HepG2 (cell line): ENCODE results near the gene KIF22. TPM values are rescaled to one million over a fixed set of nuclear protein-coding genes. Genes with fewer than 3 reads are reported as not detected.

Experiments
- AHR ChIP-seq: IDR thresholded peaks from 2 replicates; pipeline ENCODE4 v1.6.1; 2018; ENCODE audit warnings: missing genetic modification reagents, missing compliant biosample characterization
- ARNT2 ChIP-seq: sonication (generic); formaldehyde crosslinking; IDR thresholded peaks from 2 replicates; pipeline ENCODE4 v1.8.0; 2022; ENCODE audit warnings: mild to moderate bottlenecking, low read depth, missing genetic modification reagents, moderate library complexity
- ATM ChIP-seq: fragments of 450-650 bp; IDR thresholded peaks from 2 replicates; pipeline ENCODE4 v1.7.1; 2017; ENCODE audit warnings: mild to moderate bottlenecking, borderline replicate concordance
- FUBP1 ChIP-seq: sonication (generic); formaldehyde crosslinking; IDR thresholded peaks from 2 replicates; pipeline ENCODE4 v1.5.1; 2020; ENCODE audit warnings: missing genetic modification reagents, mild to moderate bottlenecking, borderline replicate concordance
- ISL2 ChIP-seq: sonication (generic); formaldehyde crosslinking; IDR thresholded peaks from 2 replicates; pipeline ENCODE4 v1.5.0; 2020; ENCODE audit warnings: missing genetic modification reagents
- NONO ChIP-seq, 2 experiments: fragments of 450-650 bp in 1 of 2; sonication (generic) in 1 of 2; formaldehyde crosslinking in 1 of 2; IDR thresholded peaks in 1 of 2; conservative IDR thresholded peaks in 1 of 2; 2 replicates each; pipeline versions ENCODE4 v1.6.1 to v1.8.0; 2017 to 2022; ENCODE audit warnings: mild to moderate bottlenecking in 1 of 2, missing genetic modification reagents in 1 of 2, moderate library complexity in 1 of 2
- SMARCE1 ChIP-seq: fragments of 450-650 bp; IDR thresholded peaks from 2 replicates; pipeline ENCODE4 v1.6.1; 2017; ENCODE audit warnings: borderline replicate concordance
- SP1 ChIP-seq, 2 experiments: fragments of 450-650 bp in 1 of 2; sonication (generic) in 1 of 2; formaldehyde crosslinking in 1 of 2; IDR thresholded peaks; 2 replicates each; pipeline versions ENCODE4 v1.4.0 to v1.6.1; 2016 to 2020; ENCODE audit warnings: missing genetic modification reagents in 1 of 2
- TFDP1 ChIP-seq: IDR thresholded peaks from 2 replicates; pipeline ENCODE4 v1.6.1; 2016; ENCODE audit warnings: missing compliant biosample characterization, missing genetic modification reagents, borderline replicate concordance
- ZMAT5 ChIP-seq: sonication (generic); formaldehyde crosslinking; IDR thresholded peaks from 2 replicates; pipeline ENCODE4 v1.5.0; 2020; ENCODE audit warnings: mild to moderate bottlenecking, low read depth, missing genetic modification reagents, borderline replicate concordance
- ZNF660 ChIP-seq: sonication (generic); formaldehyde crosslinking; IDR thresholded peaks from 2 replicates; pipeline ENCODE4 v1.5.1; 2020; ENCODE audit warnings: mild to moderate bottlenecking, low read depth, missing genetic modification reagents, borderline replicate concordance
- polyA plus RNA-seq, 8 experiments: library from polyadenylated mRNA; depleted of rRNA in 3 of 8; stranded (reverse) in 7 of 8; unstranded in 1 of 8; fragments of >200 nt; fragmentation: Illumina TruSeq in 4 of 8; extraction: Trizol in 4 of 8; gene quantifications; 2 replicates each; pipeline versions ENCODE4 v1.2.1 to v1.2.3, GENCODE V29; 2011 to 2016; ENCODE audit warnings: low read depth in 4 of 8, missing spikeins in 1 of 8, mixed read lengths in 1 of 8; ENCODE audit not compliant: insufficient read depth in 1 of 8
- total RNA-seq, 5 experiments: library from RNA; depleted of rRNA; stranded (reverse); fragments of >200 nt; fragmentation: Illumina TruSeq; extraction: Trizol; gene quantifications; 2 replicates each; pipeline ENCODE4 v1.2.3, GENCODE V29; 2016; ENCODE audit warnings: low read depth in 1 of 5
- TF ChIP-seq, protein P1 (sequence below): sonication (generic); formaldehyde crosslinking; IDR thresholded peaks from 2 replicates; pipeline ENCODE4 v1.5.0; 2020; ENCODE audit warnings: missing genetic modification reagents, mild to moderate bottlenecking, borderline replicate concordance
- TF ChIP-seq, protein P2 (sequence below): IDR thresholded peaks from 2 replicates; pipeline ENCODE4 v1.6.1; 2012; ENCODE audit warnings: low read depth, low read length, improper control_type of control experiment
- TF ChIP-seq, protein P3 (sequence below): sonication (generic); formaldehyde crosslinking; IDR thresholded peaks from 2 replicates; pipeline ENCODE4 v1.5.1; 2020; ENCODE audit warnings: missing genetic modification reagents, mild to moderate bottlenecking, borderline replicate concordance

The KIF22 gene
- total and polyA plus RNA-seq, 2 of the 13 experiments (the other 11 are each of a cell fraction or from before 2014, with no cell fraction given): 95.8 to 118 TPM

DNA sequence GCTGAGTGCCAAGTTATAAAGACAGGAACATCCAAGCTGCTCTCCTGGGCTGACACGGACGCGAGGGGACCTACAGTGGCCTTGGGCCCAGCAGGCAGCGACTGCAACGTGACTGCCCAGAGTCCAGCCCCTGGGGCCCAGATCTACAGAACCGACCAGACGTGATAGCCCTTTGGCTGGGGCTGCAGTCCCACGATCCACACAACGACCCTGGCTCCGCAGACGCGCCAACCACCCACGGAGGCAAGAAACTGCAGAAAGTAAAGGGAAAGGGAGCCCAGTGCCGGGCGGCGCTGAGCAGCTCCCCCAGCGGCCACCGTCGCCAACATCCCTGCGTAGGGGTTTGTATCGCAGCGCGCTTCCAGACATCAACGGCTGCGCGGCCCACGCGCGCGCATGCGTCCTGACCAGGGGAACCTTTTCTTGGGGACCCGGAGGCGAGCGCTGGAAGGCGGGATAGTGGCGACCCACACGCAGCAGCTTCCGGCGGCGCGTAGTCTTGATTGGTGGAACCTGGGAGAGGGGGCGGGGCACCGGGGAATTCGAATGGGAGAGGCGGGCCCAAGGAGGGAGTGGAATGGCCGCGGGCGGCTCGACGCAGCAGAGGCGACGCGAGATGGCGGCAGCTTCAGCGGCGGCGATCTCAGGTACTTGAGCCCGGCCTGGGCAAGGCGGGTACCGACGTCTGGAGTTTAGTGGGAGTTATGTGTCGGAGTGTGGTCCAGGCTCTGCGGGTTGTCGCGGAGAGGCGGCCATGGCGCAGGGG lies at the start of gene KIF22 (continued):
- no peak for TF ChIP-seq ZMAT5 (CRISPR knock-in tag)
- TF ChIP-seq NONO (IDR thresholded peaks at IDR 0.05): no peak
- peak; percentile 97 for TF ChIP-seq NONO (CRISPR knock-in tag; conservative IDR thresholded peaks at IDR 0.05)
- no peak for TF ChIP-seq SP1 (IDR thresholded peaks at IDR 0.05)
- TF ChIP-seq SP1 (CRISPR knock-in tag; IDR thresholded peaks at IDR 0.05): peak; percentile 94
- no peak for TF ChIP-seq SMARCE1
- TF ChIP-seq ATM: no peak
- peak; percentile 60 for TF ChIP-seq ISL2
- TF ChIP-seq ZNF660 (CRISPR knock-in tag): no peak
- TF ChIP-seq, protein P1, sequence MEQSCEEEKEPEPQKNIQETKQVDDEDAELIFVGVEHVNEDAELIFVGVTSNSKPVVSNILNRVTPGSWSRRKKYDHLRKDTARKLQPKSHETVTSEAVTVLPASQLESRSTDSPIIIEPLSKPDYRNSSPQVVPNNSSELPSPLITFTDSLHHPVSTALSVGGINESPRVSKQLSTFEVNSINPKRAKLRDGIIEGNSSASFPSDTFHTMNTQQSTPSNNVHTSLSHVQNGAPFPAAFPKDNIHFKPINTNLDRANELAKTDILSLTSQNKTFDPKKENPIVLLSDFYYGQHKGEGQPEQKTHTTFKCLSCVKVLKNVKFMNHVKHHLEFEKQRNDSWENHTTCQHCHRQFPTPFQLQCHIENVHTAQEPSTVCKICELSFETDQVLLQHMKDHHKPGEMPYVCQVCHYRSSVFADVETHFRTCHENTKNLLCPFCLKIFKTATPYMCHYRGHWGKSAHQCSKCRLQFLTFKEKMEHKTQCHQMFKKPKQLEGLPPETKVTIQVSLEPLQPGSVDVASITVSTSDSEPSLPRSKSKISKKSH (CRISPR knock-in tag): peak; percentile 85
- TF ChIP-seq AHR (CRISPR knock-in tag): peak; percentile 82; the same call in 1 of the 2 replicates
- TF ChIP-seq TFDP1 (CRISPR knock-in tag): peak; percentile 98
- TF ChIP-seq ARNT2 (CRISPR knock-in tag): peak; percentile 75; the same call in 1 of the 2 replicates
- TF ChIP-seq FUBP1 (CRISPR knock-in tag): no peak
- TF ChIP-seq, protein P2, sequence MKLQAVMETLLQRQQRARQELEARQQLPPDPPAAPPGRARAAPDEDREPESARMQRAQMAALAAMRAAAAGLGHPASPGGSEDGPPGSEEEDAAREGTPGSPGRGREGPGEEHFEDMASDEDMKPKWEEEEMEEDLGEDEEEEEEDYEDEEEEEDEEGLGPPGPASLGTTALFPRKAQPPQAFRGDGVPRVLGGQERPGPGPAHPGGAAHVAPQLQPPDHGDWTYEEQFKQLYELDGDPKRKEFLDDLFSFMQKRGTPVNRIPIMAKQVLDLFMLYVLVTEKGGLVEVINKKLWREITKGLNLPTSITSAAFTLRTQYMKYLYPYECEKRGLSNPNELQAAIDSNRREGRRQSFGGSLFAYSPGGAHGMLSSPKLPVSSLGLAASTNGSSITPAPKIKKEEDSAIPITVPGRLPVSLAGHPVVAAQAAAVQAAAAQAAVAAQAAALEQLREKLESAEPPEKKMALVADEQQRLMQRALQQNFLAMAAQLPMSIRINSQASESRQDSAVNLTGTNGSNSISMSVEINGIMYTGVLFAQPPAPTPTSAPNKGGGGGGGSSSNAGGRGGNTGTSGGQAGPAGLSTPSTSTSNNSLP: peak; percentile 71
- TF ChIP-seq, protein P3, sequence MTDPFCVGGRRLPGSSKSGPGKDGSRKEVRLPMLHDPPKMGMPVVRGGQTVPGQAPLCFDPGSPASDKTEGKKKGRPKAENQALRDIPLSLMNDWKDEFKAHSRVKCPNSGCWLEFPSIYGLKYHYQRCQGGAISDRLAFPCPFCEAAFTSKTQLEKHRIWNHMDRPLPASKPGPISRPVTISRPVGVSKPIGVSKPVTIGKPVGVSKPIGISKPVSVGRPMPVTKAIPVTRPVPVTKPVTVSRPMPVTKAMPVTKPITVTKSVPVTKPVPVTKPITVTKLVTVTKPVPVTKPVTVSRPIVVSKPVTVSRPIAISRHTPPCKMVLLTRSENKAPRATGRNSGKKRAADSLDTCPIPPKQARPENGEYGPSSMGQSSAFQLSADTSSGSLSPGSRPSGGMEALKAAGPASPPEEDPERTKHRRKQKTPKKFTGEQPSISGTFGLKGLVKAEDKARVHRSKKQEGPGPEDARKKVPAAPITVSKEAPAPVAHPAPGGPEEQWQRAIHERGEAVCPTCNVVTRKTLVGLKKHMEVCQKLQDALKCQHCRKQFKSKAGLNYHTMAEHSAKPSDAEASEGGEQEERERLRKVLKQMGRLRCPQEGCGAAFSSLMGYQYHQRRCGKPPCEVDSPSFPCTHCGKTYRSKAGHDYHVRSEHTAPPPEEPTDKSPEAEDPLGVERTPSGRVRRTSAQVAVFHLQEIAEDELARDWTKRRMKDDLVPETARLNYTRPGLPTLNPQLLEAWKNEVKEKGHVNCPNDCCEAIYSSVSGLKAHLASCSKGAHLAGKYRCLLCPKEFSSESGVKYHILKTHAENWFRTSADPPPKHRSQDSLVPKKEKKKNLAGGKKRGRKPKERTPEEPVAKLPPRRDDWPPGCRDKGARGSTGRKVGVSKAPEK (CRISPR knock-in tag): peak; percentile 95; the same call in 1 of the 2 replicates
